ENCODE measurements around the gene LUC7L. TPM values are rescaled to one million over a fixed set of nuclear protein-coding genes. Genes with fewer than 3 reads are reported as not detected.

Gene LUC7L, protein sequence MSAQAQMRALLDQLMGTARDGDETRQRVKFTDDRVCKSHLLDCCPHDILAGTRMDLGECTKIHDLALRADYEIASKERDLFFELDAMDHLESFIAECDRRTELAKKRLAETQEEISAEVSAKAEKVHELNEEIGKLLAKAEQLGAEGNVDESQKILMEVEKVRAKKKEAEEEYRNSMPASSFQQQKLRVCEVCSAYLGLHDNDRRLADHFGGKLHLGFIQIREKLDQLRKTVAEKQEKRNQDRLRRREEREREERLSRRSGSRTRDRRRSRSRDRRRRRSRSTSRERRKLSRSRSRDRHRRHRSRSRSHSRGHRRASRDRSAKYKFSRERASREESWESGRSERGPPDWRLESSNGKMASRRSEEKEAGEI
- total RNA-seq (10 to 100 TPM; 78.5 to 80.0 TPM), polyA plus RNA-seq (9.2 TPM)

GRCh38 chr16:228852-229730, at the start of gene LUC7L:
Gene LUC7L, minus strand, starts transcription at chr16:229449. Its CDS starts 110 bp downstream, at chr16:229339.
- H3K27ac Mint-ChIP-seq: peak within 1 kb of the TSS; percentile 87 to 97 (median 96)
- Histone ChIP-seq H3K4me3 (ENCODE audit: low read length) (peak within 1 kb of the TSS; percentile 78), H3K27me3 (ENCODE audit: insufficient read depth, low read length, poor library complexity, severe bottlenecking) (no peaks in the 10 kb centered on the region), H3K27ac (ENCODE audit: low read depth, low read length) (peak within 1 kb of the TSS; percentile 95), H3K4me1 (ENCODE audit: insufficient read depth, low read length) (peaks cover 25% of the 10 kb centered on the region), H3K36me3 (ENCODE audit: insufficient read depth, low read length) (peaks cover 24% of the 10 kb centered on the region), H3K9me3 (ENCODE audit: low read length) (no peaks in the 10 kb centered on the region)
- H3K27me3 Mint-ChIP-seq: no peaks in the 10 kb centered on the region
- H3K36me3 Mint-ChIP-seq: peaks cover 5 to 42% (median 7%) of the 10 kb centered on the region in 3 donors
- H3K4me3 Mint-ChIP-seq: peak within 1 kb of the TSS; percentile 86 to 95 (median 89)
- peak; percentile 78 to 90 (median 84) for DNase-seq
- H3K9me3 Mint-ChIP-seq: no peaks in the 10 kb centered on the region
- ChIA-PET CTCF (interaction anchor here (0.8 to 3.3 kb wide), 7 partner anchors 13 to 173 kb away, joined by 3 to 11 read pairs (median 4); partner anchors contain the start of gene DECR2), POLR2A (interaction anchor here (0.6 to 1.0 kb wide), 3 partner anchors 11 to 198 kb away, joined by 3 to 4 read pairs (median 3); partner anchors contain the start of gene RAB11FIP3)
- peaks cover 29 to 39% (median 39%) of the 10 kb centered on the region in 3 donors for H3K4me1 Mint-ChIP-seq

DNA sequence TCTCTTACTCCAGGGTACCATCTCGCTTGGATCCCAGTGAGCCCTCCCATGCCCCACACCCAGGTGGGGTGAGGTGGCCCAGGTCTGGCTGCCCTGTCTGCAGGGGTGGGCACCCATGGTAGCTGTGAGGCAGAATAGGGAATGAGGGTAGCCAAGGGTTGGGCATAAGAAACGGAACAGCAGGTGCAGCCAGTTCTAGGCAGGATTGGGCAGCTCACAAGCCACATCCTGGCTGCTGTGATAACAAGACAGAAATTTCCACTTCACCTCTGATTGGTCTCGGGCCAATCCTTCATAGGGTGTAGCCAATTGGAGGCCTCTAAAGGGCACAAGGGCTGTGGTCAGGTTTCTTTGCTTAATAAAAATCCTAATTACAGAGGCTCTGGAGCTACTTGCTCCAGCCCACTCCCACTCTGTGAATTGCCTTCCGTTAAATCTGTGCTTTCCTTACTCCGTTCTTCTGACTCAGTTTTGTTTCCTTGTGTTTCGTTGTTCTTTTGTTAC, 49.7 kb upstream of the LUC7L start:
- no peaks in the 10 kb centered on the region for H3K9me3 Mint-ChIP-seq
- CTCF ChIA-PET: no interaction called here
- H3K4me1 Mint-ChIP-seq: peaks cover 7 to 17% (median 7%) of the 10 kb centered on the region in 3 donors
- Histone ChIP-seq H3K36me3 (ENCODE audit: insufficient read depth, low read length) (no peaks in the 10 kb centered on the region), H3K27me3 (ENCODE audit: insufficient read depth, low read length, poor library complexity, severe bottlenecking) (peaks cover 14% of the 10 kb centered on the region), H3K4me1 (ENCODE audit: insufficient read depth, low read length) (peaks cover 10% of the 10 kb centered on the region), H3K4me3 (ENCODE audit: low read length) (no peak overlapping the region), H3K9me3 (ENCODE audit: low read length) (no peaks in the 10 kb centered on the region), H3K27ac (ENCODE audit: low read depth, low read length) (no peak overlapping the region)
- H3K36me3 Mint-ChIP-seq: peaks cover 0 to 2% (median 0%) of the 10 kb centered on the region in 3 donors
- peak in 3 of 5 donors; percentile 8 to 30 (median 25) for DNase-seq
- POLR2A ChIA-PET: no interaction called here
- H3K27me3 Mint-ChIP-seq: peaks cover 19 to 20% of the 10 kb centered on the region in 2 donors
- peak overlapping the region in 1 of 7 donors; percentile 7 for H3K4me3 Mint-ChIP-seq
- peak overlapping the region in 1 of 8 donors; percentile 9 for H3K27ac Mint-ChIP-seq

DNA sequence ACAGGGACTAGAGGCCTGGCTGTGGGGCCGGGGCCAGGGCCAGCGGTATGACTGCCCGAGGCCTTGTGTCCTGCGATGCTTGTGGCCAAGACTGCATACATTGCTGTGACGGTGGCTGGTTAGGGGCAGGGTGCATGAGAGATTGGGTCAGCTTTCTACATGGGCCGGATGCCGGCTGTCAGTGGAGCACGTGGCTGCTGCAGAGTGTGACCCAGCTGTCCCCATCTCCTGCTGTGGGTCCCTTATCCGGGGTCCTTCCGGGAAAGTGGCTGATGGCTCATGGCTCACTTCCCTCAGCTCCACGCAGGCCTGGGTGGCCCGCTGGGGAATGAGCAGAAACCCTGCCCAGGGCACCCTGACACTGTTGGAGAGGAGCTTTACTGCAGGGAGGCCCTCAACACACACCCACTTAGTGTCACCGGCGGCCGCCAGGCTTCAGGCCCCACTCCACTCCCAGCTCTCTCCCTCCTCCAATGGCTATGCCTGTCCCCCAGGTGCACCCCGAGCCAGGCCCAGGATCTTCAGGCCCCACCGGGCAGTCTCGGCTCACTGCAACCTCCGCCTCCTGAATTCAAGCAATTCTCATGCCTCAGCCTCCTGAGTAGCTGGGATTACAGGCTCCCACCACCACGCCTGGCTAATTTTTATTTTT, 47.3 kb upstream of the LUC7L start:
- H3K9me3 Mint-ChIP-seq: no peaks in the 10 kb centered on the region
- H3K4me3 Mint-ChIP-seq: peak overlapping the region; percentile 24 to 67 (median 57)
- peaks cover 7 to 17% (median 7%) of the 10 kb centered on the region in 3 donors for H3K4me1 Mint-ChIP-seq
- Histone ChIP-seq H3K36me3 (ENCODE audit: insufficient read depth, low read length) (no peaks in the 10 kb centered on the region), H3K27me3 (ENCODE audit: insufficient read depth, low read length, poor library complexity, severe bottlenecking) (peaks cover 14% of the 10 kb centered on the region), H3K4me1 (ENCODE audit: insufficient read depth, low read length) (peaks cover 10% of the 10 kb centered on the region), H3K9me3 (ENCODE audit: low read length) (no peaks in the 10 kb centered on the region), H3K27ac (ENCODE audit: low read depth, low read length) (no peak overlapping the region), H3K4me3 (ENCODE audit: low read length) (no peak overlapping the region)
- H3K27ac Mint-ChIP-seq: peak overlapping the region in 1 of 8 donors; percentile 48
- ChIA-PET POLR2A (no interaction called here), CTCF (no interaction called here)
- H3K27me3 Mint-ChIP-seq: peaks cover 18 to 23% of the 10 kb centered on the region in 2 donors
- H3K36me3 Mint-ChIP-seq: peaks cover 0 to 2% (median 0%) of the 10 kb centered on the region in 3 donors
- DNase-seq: no peak

DNA sequence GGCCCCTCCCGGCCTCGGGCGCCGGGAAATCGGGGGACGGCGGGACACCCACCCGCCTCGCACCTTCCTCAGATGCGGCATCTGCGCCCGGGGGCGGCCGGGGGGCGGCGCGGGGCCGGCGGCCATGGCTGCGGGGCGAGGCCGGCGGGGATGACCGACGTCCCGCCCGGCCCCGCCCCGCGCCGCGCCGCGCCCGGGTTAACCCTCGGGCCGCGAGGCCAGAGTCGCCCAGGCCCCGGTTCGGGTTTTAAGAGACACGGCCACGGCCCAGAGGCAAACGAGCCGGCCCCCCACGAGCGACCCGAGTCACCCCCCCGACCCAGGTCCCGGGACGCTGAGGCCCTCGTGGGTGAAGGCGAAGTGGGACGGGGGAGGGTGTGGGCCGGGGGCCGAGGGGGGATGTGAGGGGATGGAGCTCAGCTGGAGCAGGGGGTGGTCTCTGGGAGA, 46.6 kb upstream of the LUC7L start, which contains the start of gene RGS11:
TSS of gene RGS11 (minus strand) at position 159 of the 447 bp plus-strand sequence. CDS start at position 126, 33 bp downstream.
- ChIA-PET POLR2A (no interaction called here), CTCF (no interaction called here)
- Mint-ChIP-seq H3K4me1 (peaks cover 7 to 17% (median 7%) of the 10 kb centered on the region in 3 donors), H3K27me3 (peaks cover 15 to 23% of the 10 kb centered on the region in 2 donors), H3K4me3 (peak within 1 kb of the TSS; percentile 24 to 68 (median 65)), H3K36me3 (peaks cover 0 to 2% (median 0%) of the 10 kb centered on the region in 3 donors), H3K9me3 (no peaks in the 10 kb centered on the region), H3K27ac (peak within 1 kb of the TSS in 1 of 8 donors; percentile 48)
- no peaks in the 10 kb centered on the region for H3K36me3 ChIP-seq (ENCODE audit: insufficient read depth, low read length)
- H3K9me3 ChIP-seq (ENCODE audit: low read length): no peaks in the 10 kb centered on the region
- no peak within 1 kb of the TSS for H3K27ac ChIP-seq (ENCODE audit: low read depth, low read length)
- H3K4me1 ChIP-seq (ENCODE audit: insufficient read depth, low read length): peaks cover 10% of the 10 kb centered on the region
- no peak for DNase-seq
- H3K27me3 ChIP-seq (ENCODE audit: insufficient read depth, low read length, poor library complexity, severe bottlenecking): peaks cover 8% of the 10 kb centered on the region
- H3K4me3 ChIP-seq (ENCODE audit: low read length): no peak within 1 kb of the TSS

GRCh38 chr16:275041-275641, 45.9 kb upstream of the LUC7L start:
- Mint-ChIP-seq H3K9me3 (no peaks in the 10 kb centered on the region), H3K4me3 (peak overlapping the region in 5 of 7 donors; percentile 16 to 68 (median 52)), H3K36me3 (peaks cover 0 to 2% (median 0%) of the 10 kb centered on the region in 3 donors), H3K27me3 (peaks cover 15 to 23% of the 10 kb centered on the region in 2 donors), H3K27ac (no peak overlapping the region), H3K4me1 (peaks cover 7 to 17% (median 7%) of the 10 kb centered on the region in 3 donors)
- ChIA-PET CTCF (no interaction called here), POLR2A (no interaction called here)
- no peak overlapping the region for H3K4me3 ChIP-seq (ENCODE audit: low read length)
- peaks cover 10% of the 10 kb centered on the region for H3K4me1 ChIP-seq (ENCODE audit: insufficient read depth, low read length)
- no peaks in the 10 kb centered on the region for H3K9me3 ChIP-seq (ENCODE audit: low read length)
- H3K27me3 ChIP-seq (ENCODE audit: insufficient read depth, low read length, poor library complexity, severe bottlenecking): peaks cover 8% of the 10 kb centered on the region
- no peaks in the 10 kb centered on the region for H3K36me3 ChIP-seq (ENCODE audit: insufficient read depth, low read length)
- DNase-seq: no peak
- no peak overlapping the region for H3K27ac ChIP-seq (ENCODE audit: low read depth, low read length)

DNA sequence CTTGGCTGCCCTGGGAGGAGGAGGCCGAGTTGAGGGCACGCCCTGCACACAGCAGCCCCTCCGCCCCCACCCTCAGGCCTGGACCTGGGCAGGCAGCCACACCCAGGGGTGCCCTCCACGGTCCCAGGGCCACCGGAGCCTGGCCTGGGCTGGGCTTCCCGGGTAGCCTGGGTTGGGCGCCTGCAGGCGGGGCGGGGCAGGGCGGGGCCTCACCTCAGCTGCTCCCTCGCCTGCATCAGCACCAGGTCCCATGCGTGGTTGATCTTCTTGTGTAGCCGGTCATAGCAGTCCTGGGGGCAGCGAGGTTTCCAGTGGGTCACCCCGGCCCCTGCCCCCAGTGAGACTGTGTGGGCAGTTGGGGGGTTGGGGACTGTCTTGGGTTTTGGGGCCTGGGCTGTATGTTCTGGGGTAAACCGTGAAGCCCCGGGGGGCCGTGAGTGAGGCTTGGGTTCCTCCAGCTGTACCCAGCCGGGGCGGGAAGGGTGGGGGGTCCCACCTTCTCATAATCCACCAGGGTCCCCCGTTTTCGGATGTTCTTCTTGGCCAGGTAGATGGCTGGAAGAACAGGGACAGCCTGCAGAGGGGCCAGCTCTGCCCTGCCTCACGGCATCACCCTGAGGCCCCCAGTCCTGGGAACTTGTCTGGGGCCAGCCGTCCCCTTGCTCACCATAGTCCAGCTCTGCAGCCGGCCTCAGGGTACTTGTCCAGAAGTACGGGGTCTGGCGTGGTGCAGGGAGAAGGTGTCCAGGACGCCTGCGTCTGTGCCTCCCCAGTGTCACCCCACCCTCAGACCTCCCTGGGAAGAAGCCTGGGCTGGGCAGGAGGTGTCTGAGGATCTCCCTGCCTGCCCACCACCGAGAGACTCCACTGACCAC, 44.5 kb upstream of the LUC7L start:
- peaks cover 1 to 11% (median 5%) of the 10 kb centered on the region in 3 donors for H3K4me1 Mint-ChIP-seq
- H3K4me3 Mint-ChIP-seq: peak overlapping the region in 1 of 7 donors; percentile 36
- H3K4me1 ChIP-seq (ENCODE audit: insufficient read depth, low read length): peaks cover 3% of the 10 kb centered on the region
- H3K27me3 Mint-ChIP-seq: peaks cover 11 to 16% of the 10 kb centered on the region in 2 donors
- H3K9me3 Mint-ChIP-seq: no peaks in the 10 kb centered on the region
- H3K36me3 ChIP-seq (ENCODE audit: insufficient read depth, low read length): no peaks in the 10 kb centered on the region
- H3K27ac Mint-ChIP-seq: no peak overlapping the region
- peaks cover 0 to 2% (median 0%) of the 10 kb centered on the region in 3 donors for H3K36me3 Mint-ChIP-seq
- no peaks in the 10 kb centered on the region for H3K9me3 ChIP-seq (ENCODE audit: low read length)
- no peak overlapping the region for H3K27ac ChIP-seq (ENCODE audit: low read depth, low read length)
- CTCF ChIA-PET: no interaction called here
- POLR2A ChIA-PET: no interaction called here
- no peak overlapping the region for H3K4me3 ChIP-seq (ENCODE audit: low read length)
- DNase-seq: no peak
- peaks cover 4% of the 10 kb centered on the region for H3K27me3 ChIP-seq (ENCODE audit: insufficient read depth, low read length, poor library complexity, severe bottlenecking)
